Mesendoderm (in vitro differentiated cells): Measurements from ENCODE around the gene NUBPL.

Experiments
- DNase-seq: peaks from one replicate; pipeline ENCODE4 v3.0.0; 2013
- H2AK5ac ChIP-seq: 2 replicates; pipeline ENCODE4 v1.6.1; 2013; ENCODE audit warnings: low read length, inconsistent platforms
- H2BK120ac ChIP-seq: 2 replicates; pipeline ENCODE4 v1.6.1; 2013; ENCODE audit warnings: low read depth, mild to moderate bottlenecking, low read length, moderate library complexity, mixed read lengths
- H2BK15ac ChIP-seq: replicated peaks from 2 replicates; pipeline ENCODE4 v1.6.1; 2013; ENCODE audit warnings: low read depth, mild to moderate bottlenecking, moderate library complexity
- H2BK5ac ChIP-seq: 2 replicates; pipeline ENCODE4 v1.6.1; 2013; ENCODE audit warnings: low read length, inconsistent platforms
- H3K18ac ChIP-seq: 2 replicates; pipeline ENCODE4 v1.6.1; 2013; ENCODE audit warnings: mild to moderate bottlenecking, low read length, mixed read lengths
- H3K23ac ChIP-seq: one replicate; pipeline ENCODE4 v1.6.1; 2013; ENCODE audit warnings: low read length
- H3K27ac ChIP-seq: 2 replicates; pipeline ENCODE4 v1.5.1; 2013; ENCODE audit warnings: low read depth, mild to moderate bottlenecking, inconsistent platforms, low read length, moderate library complexity
- H3K27me3 ChIP-seq: 2 replicates; pipeline ENCODE4 v1.6.1; 2013; ENCODE audit warnings: low read length, control low read depth, mild to moderate bottlenecking, inconsistent platforms; ENCODE audit not compliant: insufficient read depth, poor library complexity
- H3K36me3 ChIP-seq: 2 replicates; pipeline ENCODE4 v1.6.1; 2013; ENCODE audit warnings: low read length, inconsistent platforms; ENCODE audit not compliant: control insufficient read depth, insufficient read depth
- H3K4ac ChIP-seq: one replicate; pipeline ENCODE4 v1.6.1; 2013; ENCODE audit warnings: low read depth, mild to moderate bottlenecking, low read length, moderate library complexity
- H3K4me1 ChIP-seq: 2 replicates; pipeline ENCODE4 v1.6.1; 2013; ENCODE audit warnings: low read depth, low read length, inconsistent platforms; ENCODE audit not compliant: control insufficient read depth
- H3K4me2 ChIP-seq: 2 replicates; pipeline ENCODE4 v1.6.1; 2013; ENCODE audit warnings: low read length
- H3K4me3 ChIP-seq: 2 replicates; pipeline ENCODE4 v1.5.1; 2013; ENCODE audit warnings: mild to moderate bottlenecking, low read length
- H3K56ac ChIP-seq: one replicate; pipeline ENCODE4 v1.6.1; 2013; ENCODE audit warnings: low read length
- H3K79me1 ChIP-seq: 2 replicates; pipeline ENCODE4 v1.6.1; 2013; ENCODE audit warnings: low read length, inconsistent platforms
- H3K79me2 ChIP-seq: 2 replicates; pipeline ENCODE4 v1.6.1; 2013; ENCODE audit warnings: mild to moderate bottlenecking, low read length; ENCODE audit not compliant: control insufficient read depth, insufficient read depth
- H3K9ac ChIP-seq: 2 replicates; pipeline ENCODE4 v1.6.1; 2013; ENCODE audit warnings: low read length, inconsistent platforms
- H4K5ac ChIP-seq: one replicate; pipeline ENCODE4 v1.6.1; 2013; ENCODE audit warnings: low read length
- H4K8ac ChIP-seq: one replicate; pipeline ENCODE4 v1.6.1; 2013; ENCODE audit warnings: low read depth, mild to moderate bottlenecking, control low read depth, low read length, moderate library complexity
- WGBS: extraction: QIAGEN DNeasy Blood & Tissue Kit; methylation state at CpG from one replicate; pipeline ENCODE4 v1.1.7; 2013; ENCODE audit warnings: low lambda C conversion rate, missing lambda C conversion rate; ENCODE audit not compliant: insufficient coverage; ENCODE audit errors: extremely low coverage; 5-methylcytosine and 5-hydroxymethylcytosine counted together

The NUBPL gene

DNA sequence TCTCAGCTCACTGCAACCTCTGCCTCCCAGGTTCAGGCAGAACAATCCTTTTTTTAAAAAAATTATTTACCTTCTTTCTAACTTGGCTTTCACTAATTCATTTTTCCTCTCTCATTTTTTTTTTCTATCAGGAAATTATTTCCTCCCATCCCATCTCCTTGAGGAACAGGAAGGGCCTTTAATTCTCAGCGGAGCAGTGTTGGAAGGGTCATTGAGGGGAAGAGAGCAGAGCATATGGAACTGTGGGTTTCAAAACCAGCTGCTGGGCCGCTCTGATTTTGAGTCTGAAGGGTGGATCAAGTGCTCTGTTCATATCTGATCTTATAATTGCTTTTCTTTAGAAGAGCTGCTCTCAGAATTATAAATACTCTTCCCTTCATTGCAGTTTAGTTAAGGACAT is 29.0 kb downstream of the NUBPL start:
- Histone ChIP-seq H3K79me2 (no peaks in the 10 kb centered on the region), H3K79me1 (no peaks in the 10 kb centered on the region), H4K5ac (no peak overlapping the region), H3K56ac (no peak overlapping the region), H2BK15ac (no peak overlapping the region), H4K8ac (no peak overlapping the region), H3K4me2 (no peak overlapping the region), H2AK5ac (no peak overlapping the region), H3K23ac (no peak overlapping the region), H3K27ac (no peak overlapping the region), H3K27me3 (no peaks in the 10 kb centered on the region), H3K4me1 (no peaks in the 10 kb centered on the region), H3K4ac (no peak overlapping the region), H3K9ac (no peak overlapping the region), H3K36me3 (no peaks in the 10 kb centered on the region), H2BK5ac (no peak overlapping the region), H3K18ac (no peak overlapping the region), H3K4me3 (no peak overlapping the region), H2BK120ac (no peak overlapping the region)
- WGBS, result no CpG with 5 or more reads among the region's 2 CpGs
- no peak for DNase-seq

DNA sequence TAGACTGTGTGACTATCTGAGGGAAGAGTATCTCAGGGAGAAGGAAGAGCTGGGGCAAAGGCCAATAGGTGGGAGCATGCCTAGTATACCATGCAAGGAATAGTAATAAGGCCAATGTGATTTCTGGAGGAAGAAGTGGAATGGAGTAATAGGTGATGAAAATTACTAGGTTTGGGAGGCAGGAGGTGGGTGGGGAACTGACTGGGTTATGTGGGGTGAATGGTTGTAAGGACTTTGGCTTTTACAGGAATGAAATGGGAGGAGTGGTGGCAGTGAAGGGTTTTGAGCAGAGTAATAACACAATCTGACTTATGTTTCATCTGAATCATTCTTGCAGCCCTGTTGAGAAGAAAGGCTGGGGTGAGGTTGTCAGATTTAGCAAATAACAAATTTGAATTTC is 30.9 kb downstream of the NUBPL start:
- H2BK15ac ChIP-seq, result no peak overlapping the region
- no peak overlapping the region for H3K9ac ChIP-seq
- H3K27me3 ChIP-seq, result no peaks in the 10 kb centered on the region
- no peaks in the 10 kb centered on the region for H3K79me1 ChIP-seq
- no peaks in the 10 kb centered on the region for H3K79me2 ChIP-seq
- H3K4me2 ChIP-seq, result no peak overlapping the region
- no peak overlapping the region for H3K23ac ChIP-seq
- no peak overlapping the region for H4K8ac ChIP-seq
- H3K27ac ChIP-seq, result no peak overlapping the region
- H3K4ac ChIP-seq, result no peak overlapping the region
- no peak for DNase-seq
- no peak overlapping the region for H3K56ac ChIP-seq
- H2BK120ac ChIP-seq, result no peak overlapping the region
- H3K36me3 ChIP-seq, result no peaks in the 10 kb centered on the region
- no peaks in the 10 kb centered on the region for H3K4me1 ChIP-seq
- no peak overlapping the region for H4K5ac ChIP-seq
- H2BK5ac ChIP-seq, result no peak overlapping the region
- no peak overlapping the region for H2AK5ac ChIP-seq
- no peak overlapping the region for H3K4me3 ChIP-seq
- no peak overlapping the region for H3K18ac ChIP-seq

DNA sequence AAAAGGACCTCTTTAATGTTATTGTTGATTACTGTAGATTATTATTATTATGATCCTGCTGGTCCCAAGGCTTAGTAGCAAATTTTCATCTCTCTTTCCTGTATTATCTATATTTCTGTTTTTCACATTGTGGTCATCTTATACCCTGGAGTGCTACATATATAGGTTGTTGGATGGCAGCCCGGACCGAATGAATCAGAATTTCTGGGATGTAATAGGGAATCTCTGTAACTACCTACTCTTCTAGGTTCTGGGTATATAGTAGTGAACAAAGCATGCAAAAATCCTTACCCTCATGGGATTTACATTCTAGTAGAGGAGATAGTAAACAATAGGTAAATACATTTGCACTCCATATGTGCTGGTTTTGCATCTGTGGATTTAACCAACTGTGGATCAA is 31.4 kb downstream of the NUBPL start:
- no peak overlapping the region for H3K27ac ChIP-seq
- H2AK5ac ChIP-seq, result no peak overlapping the region
- H3K36me3 ChIP-seq, result no peaks in the 10 kb centered on the region
- H3K9ac ChIP-seq, result no peak overlapping the region
- H3K4me3 ChIP-seq, result no peak overlapping the region
- H2BK5ac ChIP-seq, result no peak overlapping the region
- no peak overlapping the region for H3K4ac ChIP-seq
- no peak for DNase-seq
- no peak overlapping the region for H3K23ac ChIP-seq
- H3K56ac ChIP-seq, result no peak overlapping the region
- H4K8ac ChIP-seq, result no peak overlapping the region
- H3K18ac ChIP-seq, result no peak overlapping the region
- no peak overlapping the region for H2BK15ac ChIP-seq
- no peak overlapping the region for H3K4me2 ChIP-seq
- no peak overlapping the region for H4K5ac ChIP-seq
- no peaks in the 10 kb centered on the region for H3K79me1 ChIP-seq
- no CpG with 5 or more reads among the region's 2 CpGs for WGBS
- no peaks in the 10 kb centered on the region for H3K79me2 ChIP-seq
- no peaks in the 10 kb centered on the region for H3K4me1 ChIP-seq
- no peaks in the 10 kb centered on the region for H3K27me3 ChIP-seq
- H2BK120ac ChIP-seq, result no peak overlapping the region

DNA sequence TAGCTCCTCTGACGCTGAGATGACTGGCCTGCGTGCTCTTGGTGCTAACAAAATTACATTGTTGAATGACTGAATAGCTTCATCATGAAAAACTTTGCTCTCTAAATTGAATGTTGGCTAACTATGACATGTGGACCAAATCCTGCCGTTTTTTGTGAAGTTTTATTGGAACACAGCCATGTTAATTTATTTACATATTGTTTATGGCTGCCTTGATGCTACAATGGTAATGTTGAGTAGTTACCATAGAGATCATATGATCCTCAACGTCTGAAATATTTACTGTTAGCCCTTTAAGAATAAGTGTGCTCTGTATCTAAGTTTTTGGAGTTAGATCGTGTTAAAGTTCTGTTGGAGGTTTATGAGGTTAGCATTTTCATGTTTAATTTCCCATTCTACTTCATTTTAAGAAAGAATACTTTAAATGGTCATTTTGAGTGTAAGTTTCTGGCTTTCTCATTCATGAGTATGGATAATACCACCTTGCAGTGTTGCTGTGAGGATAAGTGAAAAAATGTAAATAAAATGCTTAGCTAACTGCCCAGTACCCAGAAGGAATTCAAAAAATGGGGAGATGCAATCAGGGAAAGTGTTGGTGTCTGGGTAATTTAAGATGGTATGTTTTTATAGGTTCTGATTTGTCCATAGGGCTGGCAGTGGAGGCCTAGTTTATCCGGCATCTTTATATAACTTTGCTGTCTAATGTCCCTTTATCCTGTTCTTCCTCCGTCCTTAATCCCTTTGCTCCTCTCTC is 35.3 kb downstream of the NUBPL start:
- Histone ChIP-seq H4K5ac (no peak overlapping the region), H3K79me2 (no peaks in the 10 kb centered on the region), H3K4me2 (no peak overlapping the region), H3K4me1 (no peaks in the 10 kb centered on the region), H2BK15ac (no peak overlapping the region), H3K79me1 (no peaks in the 10 kb centered on the region), H2BK120ac (no peak overlapping the region), H3K4ac (no peak overlapping the region), H3K18ac (no peak overlapping the region), H3K56ac (no peak overlapping the region), H2AK5ac (no peak overlapping the region), H3K9ac (no peak overlapping the region), H3K27ac (no peak overlapping the region), H3K36me3 (peaks cover 2% of the 10 kb centered on the region), H4K8ac (no peak overlapping the region), H3K27me3 (no peaks in the 10 kb centered on the region), H3K4me3 (no peak overlapping the region), H3K23ac (no peak overlapping the region), H2BK5ac (no peak overlapping the region)
- no CpG with 5 or more reads among the region's 7 CpGs for WGBS
- peak; percentile 18 for DNase-seq

DNA sequence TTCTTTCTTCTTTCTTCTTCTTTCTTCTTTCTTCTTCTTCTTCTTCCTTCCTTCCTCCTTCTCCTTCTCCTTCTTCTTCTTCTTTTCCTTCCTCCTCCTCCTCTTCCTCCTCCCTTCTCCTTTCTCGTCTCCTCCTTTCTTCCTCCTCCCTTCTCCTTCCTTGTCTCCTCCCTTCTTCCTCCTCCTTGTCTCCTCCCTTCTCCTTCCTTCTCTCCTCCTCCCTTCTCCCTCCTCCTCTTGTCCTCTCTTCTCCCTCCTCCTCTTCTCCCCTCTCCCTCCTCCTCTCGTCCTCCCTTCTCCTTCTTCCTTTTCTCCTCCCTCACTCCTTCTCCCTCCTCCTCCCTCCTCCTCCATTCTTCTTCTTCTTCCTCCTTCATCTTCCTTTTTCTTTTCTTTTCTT is 44.5 kb downstream of the NUBPL start:
- no CpG with 5 or more reads among the region's 2 CpGs for WGBS
- H3K23ac ChIP-seq, result no peak overlapping the region
- no peak overlapping the region for H3K4me3 ChIP-seq
- no peak for DNase-seq
- H4K8ac ChIP-seq, result no peak overlapping the region
- no peak overlapping the region for H3K4me2 ChIP-seq
- no peaks in the 10 kb centered on the region for H3K79me2 ChIP-seq
- H3K56ac ChIP-seq, result no peak overlapping the region
- H3K4ac ChIP-seq, result no peak overlapping the region
- no peaks in the 10 kb centered on the region for H3K4me1 ChIP-seq
- H2BK5ac ChIP-seq, result no peak overlapping the region
- H2BK120ac ChIP-seq, result no peak overlapping the region
- no peak overlapping the region for H3K18ac ChIP-seq
- no peaks in the 10 kb centered on the region for H3K79me1 ChIP-seq
- no peak overlapping the region for H2AK5ac ChIP-seq
- no peak overlapping the region for H3K9ac ChIP-seq
- H3K27ac ChIP-seq, result no peak overlapping the region
- H2BK15ac ChIP-seq, result no peak overlapping the region
- no peak overlapping the region for H4K5ac ChIP-seq
- no peaks in the 10 kb centered on the region for H3K36me3 ChIP-seq
- H3K27me3 ChIP-seq, result no peaks in the 10 kb centered on the region

DNA sequence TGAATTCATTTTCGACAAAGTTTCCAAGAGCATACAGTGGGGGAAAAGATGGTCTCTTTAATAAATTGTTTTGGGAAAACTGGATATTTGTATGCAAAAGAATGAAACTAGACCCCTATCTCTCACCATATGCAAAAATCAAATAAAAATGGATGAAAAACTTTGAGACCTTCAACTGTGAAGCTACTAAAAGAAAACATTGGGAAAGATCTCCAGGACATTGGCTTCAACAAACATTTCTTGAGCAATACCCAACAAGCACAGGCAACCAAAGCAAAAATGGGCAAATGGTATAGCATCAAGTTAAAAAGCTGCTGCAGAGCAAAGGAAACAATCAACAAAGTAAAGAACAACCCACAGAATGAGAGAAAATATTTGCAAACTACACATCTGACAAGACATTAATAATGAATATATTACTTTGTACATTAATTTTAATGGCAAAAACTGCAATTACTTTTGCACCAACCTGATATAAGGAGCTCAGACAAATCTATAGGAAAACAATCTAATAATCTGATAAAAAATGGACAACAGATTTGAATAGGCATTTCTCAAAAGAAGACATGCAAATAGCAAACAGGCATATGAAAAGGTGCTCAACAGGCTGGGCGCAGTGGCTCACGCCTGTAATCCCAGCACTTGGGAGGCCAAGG is 50.7 kb downstream of the NUBPL start:
- no peak overlapping the region for H2AK5ac ChIP-seq
- no CpG with 5 or more reads among the region's 3 CpGs for WGBS

More for the DNA sequence above, 50.7 kb downstream of the NUBPL start:
- no peak for DNase-seq
- no peaks in the 10 kb centered on the region for H3K36me3 ChIP-seq
- H3K4me3 ChIP-seq, result no peak overlapping the region
- no peak overlapping the region for H2BK15ac ChIP-seq
- no peak overlapping the region for H4K8ac ChIP-seq
- H2BK5ac ChIP-seq, result no peak overlapping the region
- no peak overlapping the region for H2BK120ac ChIP-seq
- H3K79me1 ChIP-seq, result no peaks in the 10 kb centered on the region
- H4K5ac ChIP-seq, result no peak overlapping the region
- no peak overlapping the region for H3K56ac ChIP-seq
- no peak overlapping the region for H3K27ac ChIP-seq
- H3K27me3 ChIP-seq, result no peaks in the 10 kb centered on the region
- H3K4me2 ChIP-seq, result no peak overlapping the region
- H3K4ac ChIP-seq, result no peak overlapping the region
- no peak overlapping the region for H3K9ac ChIP-seq
- no peak overlapping the region for H3K23ac ChIP-seq
- H3K79me2 ChIP-seq, result no peaks in the 10 kb centered on the region
- no peak overlapping the region for H3K18ac ChIP-seq
- H3K4me1 ChIP-seq, result no peaks in the 10 kb centered on the region
